Lung (tissue), 12 donors: ENCODE data around the gene RGMB. TPM values are rescaled to one million over a fixed set of nuclear protein-coding genes. Genes with fewer than 3 reads are reported as not detected.
A peak's percentile ranks its signal among the peaks of the same experiment; 100 is the strongest.

Experiments used
- ATAC-seq: fragments of 200-7000 bp; cut with Tn5 transposase; one replicate; pipeline ENCODE4 v1.9.1; 2020; ENCODE audit warnings: moderate number of reproducible peaks; ENCODE audit not compliant: insufficient read depth, low FRiP score
- DNase-seq, 3 donors: peaks; one replicate each; pipeline ENCODE4 v3.0.0-alpha.2; 2013 to 2017
- H3K27ac ChIP-seq, 2 donors: one replicate each; pipeline ENCODE4 v1.5.1; 2013; ENCODE audit warnings: mild to moderate bottlenecking in 2 of 2, moderate library complexity in 2 of 2, control low read depth in 1 of 2, inconsistent platforms in 1 of 2, low read depth in 1 of 2, low read length in 1 of 2
- H3K27me3 ChIP-seq, 3 donors: one replicate each; pipeline ENCODE4 v1.5.1; 2013; ENCODE audit warnings: low read length in 2 of 3; ENCODE audit not compliant: control insufficient read depth in 3 of 3, insufficient read depth in 3 of 3
- H3K36me3 ChIP-seq, 4 donors: one replicate each; pipeline ENCODE4 v1.5.1; 2013; ENCODE audit warnings: low read length in 4 of 4, mild to moderate bottlenecking in 1 of 4, moderate library complexity in 1 of 4; ENCODE audit not compliant: control insufficient read depth in 4 of 4, insufficient read depth in 4 of 4
- H3K4me1 ChIP-seq, 5 donors: one replicate each; pipeline ENCODE4 v1.5.1; 2013; ENCODE audit warnings: low read length in 5 of 5, mild to moderate bottlenecking in 2 of 5, moderate library complexity in 1 of 5; ENCODE audit not compliant: control insufficient read depth in 5 of 5, insufficient read depth in 5 of 5
- H3K4me3 ChIP-seq: one replicate; pipeline ENCODE4 v1.5.1; 2013; ENCODE audit warnings: mild to moderate bottlenecking, control low read depth, moderate library complexity
- H3K9ac ChIP-seq, 2 donors: one replicate each; pipeline ENCODE4 v1.5.1; 2013; ENCODE audit warnings: low read length in 2 of 2, control low read depth in 1 of 2; ENCODE audit not compliant: insufficient read depth in 1 of 2
- H3K9me3 ChIP-seq, 4 donors: one replicate each; pipeline ENCODE4 v1.5.1; 2013; ENCODE audit warnings: low read length in 3 of 4, mild to moderate bottlenecking in 1 of 4, moderate library complexity in 1 of 4; ENCODE audit not compliant: control insufficient read depth in 4 of 4, insufficient read depth in 3 of 4
- WGBS, 2 donors: extraction: QIAGEN DNeasy Blood & Tissue Kit; methylation state at CpG; one replicate each; pipeline ENCODE4 v1.1.7; 2013; 5-methylcytosine and 5-hydroxymethylcytosine counted together
- polyA plus RNA-seq, 2 donors: library from polyadenylated mRNA; stranded (reverse); fragments of 200-250 nt; gene quantifications; one replicate each; pipeline ENCODE4 v1.2.1, GENCODE V29; 2013
- total RNA-seq, 2 donors: library from RNA; depleted of rRNA in 1 of 2; stranded (reverse); fragments of >200 nt in 1 of 2; gene quantifications; one replicate each; pipeline ENCODE4 v1.2.1, GENCODE V29; 2014 to 2021
- TF ChIP-seq, protein P1 (sequence below): IDR thresholded peaks from 2 replicates; pipeline ENCODE4 v1.5.1; 2012; ENCODE audit warnings: mild to moderate bottlenecking; ENCODE audit errors: control extremely low read depth, extremely low read depth
- donor health status: control.
- donor health status: control.
- donor health status: Bipolar disorder and iron deficiency.
- donor health status: healthy.
- donor health status: DM: yes; HTN: yes; CAD: no.

Gene RGMB
- total and polyA plus RNA-seq, 4 donors, result 3.8 to 31.7 (median 15.1) TPM

DNA sequence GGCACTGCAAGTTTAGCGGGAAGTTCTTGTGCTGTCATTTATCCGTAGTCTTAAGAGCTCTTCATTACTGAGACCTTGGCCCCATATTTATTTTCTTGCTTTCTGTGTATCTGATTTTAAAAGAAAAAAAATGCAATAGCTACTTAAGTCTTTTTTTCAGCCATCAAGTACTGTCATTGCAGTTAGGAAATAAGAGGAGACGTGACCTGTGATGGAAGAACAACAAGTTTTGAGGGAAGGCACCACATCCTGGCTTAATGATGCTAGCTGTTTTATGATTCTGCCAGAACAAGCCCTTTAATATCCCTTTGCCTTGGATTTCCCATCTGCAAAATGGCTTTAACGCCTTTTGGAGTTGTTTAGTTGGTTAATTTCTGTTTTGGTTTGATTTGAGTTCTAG, 3.8 kb downstream of the RGMB start:
- Histone ChIP-seq H3K27ac (no peak overlapping the region), H3K9ac (no peak overlapping the region)
- 80 to 88% methylated on average over 4 of the region's 4 CpGs for WGBS, 2 donors

DNA sequence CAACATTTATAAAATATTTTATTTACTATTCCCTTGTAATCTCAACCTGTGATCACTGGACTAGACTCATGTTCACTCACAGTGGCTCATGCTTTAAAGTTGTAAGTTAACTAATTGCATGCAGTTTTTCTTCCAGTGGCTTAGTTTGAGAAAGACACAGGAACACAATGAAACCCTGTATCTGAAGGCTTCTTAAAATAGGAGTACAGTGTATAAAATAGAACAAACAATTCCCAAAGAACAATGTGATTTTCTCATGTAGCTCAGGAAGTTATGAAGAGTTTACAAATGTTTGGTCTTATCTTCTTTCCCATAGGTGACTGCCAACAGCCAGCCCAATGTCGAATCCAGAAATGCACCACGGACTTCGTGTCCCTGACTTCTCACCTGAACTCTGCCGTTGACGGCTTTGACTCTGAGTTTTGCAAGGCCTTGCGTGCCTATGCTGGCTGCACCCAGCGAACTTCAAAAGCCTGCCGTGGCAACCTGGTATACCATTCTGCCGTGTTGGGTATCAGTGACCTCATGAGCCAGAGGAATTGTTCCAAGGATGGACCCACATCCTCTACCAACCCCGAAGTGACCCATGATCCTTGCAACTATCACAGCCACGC, 5.9 kb downstream of the RGMB start:
- Histone ChIP-seq H3K27me3 (no peaks in the 10 kb centered on the region), H3K4me1 (peaks cover 5 to 20% (median 15%) of the 10 kb centered on the region in 5 donors), H3K4me3 (no peak overlapping the region), H3K9me3 (no peaks in the 10 kb centered on the region), H3K27ac (peak overlapping the region in 1 of 2 donors; percentile 9), H3K9ac (peak overlapping the region in 1 of 2 donors; percentile 23), H3K36me3 (peaks cover 5 to 11% (median 5%) of the 10 kb centered on the region in 4 donors)
- DNase-seq (no peak), ATAC-seq (no peak)
- 64 to 73% methylated on average over 11 of the region's 11 CpGs for WGBS, 2 donors
- TF ChIP-seq, protein P1, sequence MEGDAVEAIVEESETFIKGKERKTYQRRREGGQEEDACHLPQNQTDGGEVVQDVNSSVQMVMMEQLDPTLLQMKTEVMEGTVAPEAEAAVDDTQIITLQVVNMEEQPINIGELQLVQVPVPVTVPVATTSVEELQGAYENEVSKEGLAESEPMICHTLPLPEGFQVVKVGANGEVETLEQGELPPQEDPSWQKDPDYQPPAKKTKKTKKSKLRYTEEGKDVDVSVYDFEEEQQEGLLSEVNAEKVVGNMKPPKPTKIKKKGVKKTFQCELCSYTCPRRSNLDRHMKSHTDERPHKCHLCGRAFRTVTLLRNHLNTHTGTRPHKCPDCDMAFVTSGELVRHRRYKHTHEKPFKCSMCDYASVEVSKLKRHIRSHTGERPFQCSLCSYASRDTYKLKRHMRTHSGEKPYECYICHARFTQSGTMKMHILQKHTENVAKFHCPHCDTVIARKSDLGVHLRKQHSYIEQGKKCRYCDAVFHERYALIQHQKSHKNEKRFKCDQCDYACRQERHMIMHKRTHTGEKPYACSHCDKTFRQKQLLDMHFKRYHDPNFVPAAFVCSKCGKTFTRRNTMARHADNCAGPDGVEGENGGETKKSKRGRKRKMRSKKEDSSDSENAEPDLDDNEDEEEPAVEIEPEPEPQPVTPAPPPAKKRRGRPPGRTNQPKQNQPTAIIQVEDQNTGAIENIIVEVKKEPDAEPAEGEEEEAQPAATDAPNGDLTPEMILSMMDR, result no peak

More for the DNA sequence above, 3.8 kb downstream of the RGMB start:
- TF ChIP-seq, protein P1, result no peak
- H3K27me3 ChIP-seq, result peaks cover 0 to 4% (median 3%) of the 10 kb centered on the region in 3 donors
- H3K4me3 ChIP-seq, result no peak overlapping the region
- H3K9me3 ChIP-seq, result no peaks in the 10 kb centered on the region
- H3K4me1 ChIP-seq, result peaks cover 8 to 23% (median 13%) of the 10 kb centered on the region in 5 donors
- DNase-seq, result no peak
- ATAC-seq, result no peak
- H3K36me3 ChIP-seq, result peaks cover 2 to 11% (median 5%) of the 10 kb centered on the region in 4 donors

DNA sequence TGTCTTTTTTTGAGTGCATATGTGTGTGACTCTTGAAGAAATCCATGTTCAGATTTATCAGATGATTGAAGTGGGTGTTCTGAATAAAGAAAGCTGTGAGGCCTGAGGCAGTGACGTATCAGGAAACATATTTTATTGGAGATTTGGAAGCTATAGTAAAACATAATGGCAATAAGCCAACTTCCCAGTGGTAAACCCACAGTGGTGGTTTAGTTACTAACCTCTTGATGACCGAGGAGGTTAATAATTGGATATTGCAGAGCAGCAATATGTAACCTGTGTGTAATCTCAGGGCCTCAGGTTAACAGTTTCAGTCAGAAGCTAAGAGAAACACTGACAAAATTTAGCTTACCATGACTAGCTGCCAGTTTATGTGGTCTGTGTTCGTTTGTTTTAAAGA, 6.9 kb downstream of the RGMB start:
- 69 to 71% methylated on average over 3 of the region's 3 CpGs for WGBS, 2 donors
- no peak for ATAC-seq
- Histone ChIP-seq H3K36me3 (peaks cover 5 to 11% (median 5%) of the 10 kb centered on the region in 4 donors), H3K4me1 (peaks cover 5 to 20% (median 17%) of the 10 kb centered on the region in 5 donors), H3K4me3 (no peak overlapping the region), H3K9me3 (no peaks in the 10 kb centered on the region), H3K9ac (no peak overlapping the region), H3K27ac (no peak overlapping the region), H3K27me3 (no peaks in the 10 kb centered on the region)
- TF ChIP-seq, protein P1, result no peak
- DNase-seq, result no peak
